Hypothalamus (tissue), 51 donors: ENCODE measurements around the gene UNC5CL.
A peak's percentile ranks its signal among the peaks of the same experiment; 100 is the strongest.
"Not testable (repeated sequence)": the region's sequence is repeated elsewhere in the genome, so short reads cannot be mapped to it uniquely, and the experiment has no call there.

Experiments used
- DNase-seq, 51 donors: peaks; one replicate each; lab custom pipeline; 2025; lab: John Stamatoyannopoulos, UW

UNC5CL gene

GRCh38 chr6:41011673-41012072 lies 27.3 kb downstream of the UNC5CL start:
- no peak for DNase-seq

GRCh38 chr6:41009669-41010068 lies 29.4 kb downstream of the UNC5CL start:
- no peak for DNase-seq

DNA sequence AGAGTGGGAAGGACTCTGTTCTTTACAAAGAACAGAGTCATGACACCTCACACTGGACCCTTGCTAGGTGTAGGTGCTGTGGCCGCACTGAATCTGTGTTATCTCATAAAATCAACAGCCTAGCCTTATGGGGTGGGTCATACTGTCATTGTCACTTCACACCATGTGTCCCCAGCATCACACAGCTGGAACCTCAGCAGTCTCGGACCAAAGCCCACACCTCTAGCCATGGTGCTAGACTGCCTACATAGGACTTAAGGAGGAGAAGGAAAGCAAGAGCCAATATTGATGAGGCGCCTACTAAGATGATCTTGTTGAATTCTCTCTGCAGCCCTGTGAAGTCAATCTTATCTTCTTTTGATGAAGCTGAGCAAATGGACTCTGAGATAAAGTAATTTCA lies 31.0 kb downstream of the UNC5CL start:
- no peak for DNase-seq

- not testable (repeated sequence) for DNase-seq
These were observed 32.0 kb downstream of the UNC5CL start for GRCh38 chr6:41006980-41007379.

GRCh38 chr6:41006217-41006616 lies 32.8 kb downstream of the UNC5CL start:
- DNase-seq: peak in 5 of 51 donors; percentile 2 to 19 (median 4)

- no peak for DNase-seq
These were observed 36.9 kb downstream of the UNC5CL start for GRCh38 chr6:41002168-41002567.

DNA sequence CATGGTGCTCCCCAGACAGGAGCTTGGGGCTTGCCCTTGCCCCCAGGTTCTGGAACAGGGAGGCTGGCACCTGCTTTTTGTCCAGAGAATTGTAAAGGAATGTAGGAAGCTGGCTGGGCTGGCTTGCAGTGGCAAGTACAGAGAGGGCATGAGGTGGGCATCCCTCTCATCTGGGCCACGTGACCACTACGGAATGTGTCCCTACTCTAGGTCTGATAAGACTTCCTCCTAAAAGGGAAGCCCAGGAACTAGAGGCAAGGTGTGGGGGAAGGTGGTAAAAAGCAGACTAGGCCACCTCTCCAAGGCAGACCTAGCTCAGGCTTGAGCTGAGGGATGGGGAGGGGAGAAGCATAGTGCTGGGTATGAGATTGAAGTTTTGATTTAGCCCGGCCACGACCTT lies 38.8 kb downstream of the UNC5CL start:
- DNase-seq: no peak

GRCh38 chr6:40999569-40999968 lies 39.5 kb downstream of the UNC5CL start:
- DNase-seq: peak in 6 of 51 donors; percentile 4 to 18 (median 6)

GRCh38 chr6:40998661-40999060 lies 40.4 kb downstream of the UNC5CL start:
- DNase-seq: no peak

DNA sequence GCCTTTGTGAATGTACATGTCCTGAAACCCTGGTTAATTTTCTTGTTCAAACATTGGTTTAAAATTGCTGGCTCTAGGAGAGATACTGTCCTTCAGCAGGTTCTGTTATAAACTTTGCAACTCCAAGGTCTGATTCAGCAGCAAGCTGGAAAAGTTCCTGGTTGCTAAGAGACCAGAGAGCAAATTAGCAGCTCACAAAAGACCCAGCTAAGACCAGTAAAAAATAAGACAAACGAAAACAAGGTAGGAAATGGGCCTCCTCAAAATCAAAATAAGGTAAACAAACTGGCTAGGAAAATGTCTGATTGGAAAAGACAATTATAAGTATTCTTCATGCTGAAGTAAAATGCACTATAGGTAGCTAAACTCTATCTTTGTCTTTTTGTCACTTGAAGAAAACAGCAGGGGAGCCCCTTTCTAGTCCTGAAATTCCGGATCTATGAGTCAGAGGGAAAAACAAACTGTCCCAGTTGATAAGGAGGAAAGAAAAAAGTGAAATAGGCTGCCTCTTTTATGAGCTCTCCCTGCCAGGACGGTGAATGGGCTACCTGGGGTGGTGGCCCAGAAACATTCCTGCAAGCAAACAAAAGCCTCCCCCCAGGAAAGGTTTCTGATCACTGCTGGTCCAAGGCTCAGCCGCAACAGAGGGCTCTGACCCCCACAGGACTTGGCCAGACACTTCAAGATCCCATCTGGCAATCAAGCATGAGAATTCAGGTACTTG lies 41.6 kb downstream of the UNC5CL start:
- peak in 2 of 51 donors; percentile 15 to 19 for DNase-seq

GRCh38 chr6:40996591-40997233 lies 42.3 kb downstream of the UNC5CL start:
- peak in 3 of 51 donors; percentile 14 to 33 (median 28) for DNase-seq

GRCh38 chr6:40992746-40993145 lies 46.3 kb downstream of the UNC5CL start:
- no peak for DNase-seq

DNA sequence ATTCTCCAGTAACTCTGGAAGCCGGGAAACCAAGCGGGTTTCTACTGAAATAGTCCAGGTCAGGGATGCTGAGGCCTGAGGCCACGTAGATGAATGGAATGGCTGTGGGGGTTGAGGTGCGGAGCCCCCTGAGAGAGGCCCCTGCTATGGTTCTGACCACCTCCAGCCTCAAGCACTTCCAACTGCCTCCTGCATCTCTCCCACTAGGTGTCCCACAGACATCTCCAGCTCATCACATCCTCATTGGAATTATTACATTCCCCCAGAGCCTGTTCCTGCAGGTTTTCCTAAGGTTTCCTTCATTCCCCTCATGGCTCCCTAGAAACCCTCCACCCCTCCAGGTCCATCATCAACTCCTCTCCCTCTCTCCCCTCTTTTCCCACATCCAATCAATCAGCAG lies 48.7 kb downstream of the UNC5CL start:
- DNase-seq: no peak

DNA sequence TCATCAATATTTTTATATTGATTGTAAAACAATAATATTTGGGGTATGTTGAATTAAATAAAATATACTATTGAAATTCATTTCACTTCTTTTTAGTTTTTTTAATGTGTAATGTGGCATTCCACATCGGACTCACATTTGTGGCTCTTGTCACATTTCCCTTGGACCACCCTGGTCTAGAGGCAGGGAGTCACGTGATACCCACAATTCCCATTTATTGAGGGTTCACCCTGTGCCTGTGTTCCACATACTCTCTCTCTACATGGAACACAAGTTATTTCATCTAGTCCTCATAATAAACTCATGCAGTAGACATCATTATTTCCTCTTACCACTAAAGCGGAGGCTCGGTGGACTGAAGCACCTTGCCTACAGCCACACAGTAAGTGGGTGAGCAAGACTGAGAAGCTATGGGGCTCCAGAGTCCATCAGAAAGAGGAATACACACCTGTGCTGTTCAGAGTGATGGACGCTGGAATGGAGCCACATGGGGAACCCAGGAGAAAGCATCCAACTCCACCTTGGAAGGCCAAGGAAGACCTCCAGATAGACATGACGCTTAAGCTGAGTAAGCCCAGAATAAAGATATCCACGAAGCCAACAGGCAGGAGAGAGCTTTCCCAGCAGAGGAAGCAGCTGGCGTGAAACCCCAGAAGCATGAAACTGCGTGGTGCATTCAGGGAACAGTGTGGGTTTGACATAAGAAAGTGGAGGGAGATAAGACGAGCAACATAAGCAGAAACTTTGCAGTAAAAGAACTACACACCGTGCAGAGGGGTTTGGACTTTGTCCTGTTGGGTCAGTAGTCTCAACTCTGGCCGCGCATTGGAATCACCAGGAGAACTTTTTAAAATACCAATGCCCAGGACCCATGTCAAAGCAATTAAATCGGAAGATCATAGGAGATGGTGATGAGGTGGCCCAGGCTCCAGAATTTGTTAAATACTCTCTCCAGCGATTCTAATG lies 49.5 kb downstream of the UNC5CL start:
- DNase-seq: no peak

- no peak for DNase-seq
These were observed 50.4 kb downstream of the UNC5CL start for GRCh38 chr6:40988634-40989033.

DNA sequence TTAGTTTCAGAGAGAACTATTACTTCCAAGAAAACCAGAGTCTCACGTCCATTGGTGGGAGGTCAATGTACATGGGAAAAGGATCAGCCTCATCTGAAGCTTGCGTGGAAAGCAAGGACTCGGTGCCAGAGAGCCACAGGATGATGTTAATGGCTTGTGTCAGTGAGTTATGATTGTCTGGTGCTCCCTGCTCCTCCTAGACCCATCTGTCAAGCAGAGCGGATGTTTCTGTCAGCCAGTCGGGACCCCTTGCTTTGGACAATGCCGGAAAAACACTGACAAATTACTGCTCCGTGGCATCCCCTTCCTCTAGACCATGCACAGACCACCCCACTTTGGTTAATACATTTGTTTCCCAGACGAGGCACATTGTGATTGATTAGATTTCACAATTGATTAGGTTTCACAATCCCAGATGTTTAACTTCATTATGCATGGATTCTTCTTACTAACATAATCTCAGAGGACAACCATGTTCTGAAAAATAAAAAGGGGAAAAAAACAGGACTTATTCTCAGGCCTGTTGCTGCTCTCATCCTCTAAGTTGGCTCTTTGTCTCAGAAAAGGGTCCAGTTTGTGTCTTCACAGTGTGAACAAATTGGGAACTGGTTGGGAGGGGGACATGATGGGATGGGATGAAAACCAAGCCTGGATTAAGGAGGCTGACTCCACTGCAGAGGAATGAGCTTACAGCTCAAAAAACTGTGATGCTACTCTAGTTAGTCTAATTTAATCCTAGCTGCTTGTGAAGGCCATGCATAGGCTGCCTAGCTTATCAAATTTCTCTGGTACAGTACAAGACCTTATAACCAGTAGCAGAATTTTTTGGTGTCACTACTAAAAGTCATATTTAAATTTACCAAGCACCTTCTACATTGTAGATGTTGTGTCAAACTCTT lies 51.9 kb downstream of the UNC5CL start:
- no peak for DNase-seq

DNA sequence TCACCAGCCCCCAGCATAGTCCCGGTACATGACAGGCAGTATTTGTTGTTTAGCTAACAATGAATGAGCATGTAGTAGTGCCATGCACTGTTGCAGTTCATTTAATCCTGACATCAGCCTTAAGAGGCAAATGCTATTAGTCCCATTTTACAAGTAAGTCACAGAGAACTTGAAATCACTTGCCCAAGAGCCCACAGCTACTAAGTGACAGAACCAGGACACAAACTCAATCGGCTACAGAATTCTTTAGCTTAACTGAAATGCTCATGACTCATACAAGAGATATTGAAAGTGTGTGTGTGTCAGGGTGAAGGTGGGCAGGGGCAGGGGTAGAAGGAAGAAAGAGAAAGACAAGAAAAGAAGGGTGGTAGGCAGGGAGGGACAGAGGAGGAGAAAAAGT lies 52.7 kb downstream of the UNC5CL start:
- no peak for DNase-seq

DNA sequence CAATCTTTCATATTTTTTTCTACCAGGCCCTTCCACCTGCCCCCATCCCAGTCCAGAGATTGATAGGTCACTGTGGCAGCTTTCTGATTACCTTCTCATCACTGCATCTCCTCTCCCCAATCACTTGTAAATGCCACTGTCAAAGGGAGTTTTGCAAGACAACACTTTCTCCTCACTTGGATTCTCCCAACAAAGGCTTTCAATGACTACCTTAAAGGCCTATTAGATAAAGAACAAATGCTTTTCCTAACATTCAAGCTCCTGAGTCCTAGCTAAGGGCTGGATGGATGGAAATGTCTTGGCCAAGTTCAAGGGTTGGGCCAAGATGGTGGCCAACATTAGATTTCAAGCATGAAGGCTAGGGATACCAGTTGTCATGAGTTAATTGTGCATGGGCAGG lies 55.3 kb downstream of the UNC5CL start:
- DNase-seq: no peak

- no peak for DNase-seq
These were observed 56.1 kb downstream of the UNC5CL start for GRCh38 chr6:40982917-40983316.

- DNase-seq: no peak
These were observed 60.2 kb downstream of the UNC5CL start for GRCh38 chr6:40978687-40979289.
